H1 (cell line): ENCODE data around the gene FNDC11. TPM values are rescaled to one million over a fixed set of nuclear protein-coding genes. Genes with fewer than 3 reads are reported as not detected.

ENCODE experiments used
- CTCF ChIA-PET: fragments of 300-600 bp; sonication (Branson Sonifier 250); formaldehyde crosslinking; loops from one replicate; lab custom pipeline; 2021; ENCODE audit not compliant: partially characterized antibody; lab: Charles Lee
- POLR2A ChIA-PET: fragments of 300-600 bp; sonication (Branson Sonifier 250); formaldehyde crosslinking; loops from one replicate; lab custom pipeline; 2021; ENCODE audit warnings: inconsistent platforms; ENCODE audit not compliant: partially characterized antibody; lab: Charles Lee
- DNase-seq, 2 experiments: peaks; one replicate each; pipeline versions ENCODE4 v3.0.0 to v3.0.0-alpha.2; 2010 to 2022; ENCODE audit warnings: low spot score in 2 of 2, low read depth in 1 of 2, mixed read lengths in 1 of 2
- FAIRE-seq: peaks from 2 replicates; lab custom pipeline; 2011; peaks lifted over from hg19 to GRCh38; lab: Jason Lieb, UNC
- H2AFZ ChIP-seq: 2 replicates; pipeline ENCODE4 v1.8.1; 2012; ENCODE audit warnings: low read length, inconsistent platforms
- H2AK5ac ChIP-seq: 2 replicates; pipeline ENCODE4 v1.6.1; 2013; ENCODE audit warnings: low read depth, low read length
- H2BK120ac ChIP-seq: replicated peaks from 2 replicates; pipeline ENCODE3; 2013; ENCODE audit warnings: low read depth, low read length, inconsistent platforms
- H2BK12ac ChIP-seq: 2 replicates; pipeline ENCODE4 v1.6.1; 2013; ENCODE audit warnings: low read depth, low read length
- H2BK15ac ChIP-seq: 2 replicates; pipeline ENCODE4 v1.6.1; 2013; ENCODE audit warnings: low read length
- H2BK20ac ChIP-seq: 2 replicates; pipeline ENCODE4 v1.6.1; 2013; ENCODE audit warnings: low read length
- H2BK5ac ChIP-seq: 2 replicates; pipeline ENCODE4 v1.6.1; 2013; ENCODE audit warnings: low read depth, low read length
- H3K14ac ChIP-seq: 2 replicates; pipeline ENCODE4 v1.6.1; 2013; ENCODE audit warnings: inconsistent platforms; ENCODE audit not compliant: insufficient read length
- H3K18ac ChIP-seq: 2 replicates; pipeline ENCODE4 v1.6.1; 2013; ENCODE audit warnings: low read length; ENCODE audit errors: extremely low read depth
- H3K23ac ChIP-seq: 2 replicates; pipeline ENCODE4 v1.6.1; 2013; ENCODE audit warnings: inconsistent platforms; ENCODE audit not compliant: insufficient read length
- H3K23me2 ChIP-seq: 2 replicates; pipeline ENCODE4 v1.6.1; 2013; ENCODE audit warnings: low read depth, low read length
- H3K27ac ChIP-seq: 2 replicates; pipeline ENCODE4 v1.6.1; 2011; ENCODE audit warnings: low read depth, low read length, inconsistent platforms
- H3K27me3 ChIP-seq, 4 experiments: replicated peaks in 1 of 4; 1 replicate in 1 of 4; 2 replicates in 3 of 4; pipeline versions ENCODE4 v1.6.1 to v1.8.1; 2011 to 2013; ENCODE audit warnings: low read length in 3 of 4, mild to moderate bottlenecking in 3 of 4, inconsistent platforms in 2 of 4, mixed read lengths in 2 of 4, moderate library complexity in 1 of 4; ENCODE audit not compliant: control insufficient read depth in 3 of 4, insufficient read depth in 3 of 4; ENCODE audit errors: extremely low read depth in 1 of 4
- H3K36me3 ChIP-seq, 4 experiments: 2 replicates each; pipeline versions ENCODE4 v1.6.1 to v1.8.1; 2011 to 2013; ENCODE audit warnings: mild to moderate bottlenecking in 4 of 4, low read length in 3 of 4, moderate library complexity in 2 of 4, control low read depth in 1 of 4, inconsistent platforms in 1 of 4; ENCODE audit not compliant: insufficient read depth in 4 of 4, control insufficient read depth in 2 of 4
- H3K4ac ChIP-seq: replicated peaks from 2 replicates; pipeline ENCODE3; 2013; ENCODE audit warnings: low read length, low read depth, mixed read lengths, inconsistent platforms; ENCODE audit not compliant: insufficient read length
- H3K4me1 ChIP-seq, 4 experiments: replicated peaks in 1 of 4; 1 replicate in 1 of 4; 2 replicates in 3 of 4; pipeline versions ENCODE4 v1.6.1 to v1.8.1; 2011 to 2013; ENCODE audit warnings: low read length in 3 of 4, inconsistent platforms in 2 of 4, mixed read lengths in 1 of 4; ENCODE audit not compliant: insufficient read depth in 4 of 4, control insufficient read depth in 3 of 4
- H3K4me2 ChIP-seq, 2 experiments: 2 replicates each; pipeline versions ENCODE4 v1.6.1 to v1.8.1; 2011 to 2013; ENCODE audit warnings: low read depth in 2 of 2, low read length in 2 of 2, control low read depth in 1 of 2, inconsistent platforms in 1 of 2, mild to moderate bottlenecking in 1 of 2; ENCODE audit not compliant: insufficient read depth in 1 of 2
- H3K4me3 ChIP-seq, 4 experiments: fragments of 200-600, 300-600 bp in 1 of 4; sonication (generic), shearing (Covaris generic), sonication (Bioruptor Twin) in 1 of 4; 2 replicates each; pipeline versions ENCODE4 v1.5.1 to v1.8.1; 2011 to 2016; ENCODE audit warnings: low read length in 4 of 4, low read depth in 3 of 4, control low read depth in 2 of 4, inconsistent platforms in 2 of 4, mild to moderate bottlenecking in 2 of 4, mixed read lengths in 1 of 4, moderate library complexity in 1 of 4; ENCODE audit not compliant: insufficient read depth in 2 of 4; ENCODE audit errors: extremely low read depth in 1 of 4
- H3K56ac ChIP-seq: replicated peaks from 2 replicates; pipeline ENCODE3; 2013; ENCODE audit warnings: low read depth, mild to moderate bottlenecking, mixed read lengths, low read length, inconsistent platforms; ENCODE audit not compliant: insufficient read length
- H3K79me1 ChIP-seq: 2 replicates; pipeline ENCODE4 v1.6.1; 2013; ENCODE audit warnings: low read depth, low read length, control low read depth
- H3K79me2 ChIP-seq, 2 experiments: 2 replicates each; pipeline versions ENCODE4 v1.6.1 to v1.8.1; 2012 to 2013; ENCODE audit warnings: low read length in 2 of 2, mild to moderate bottlenecking in 2 of 2, inconsistent platforms in 1 of 2; ENCODE audit not compliant: insufficient read depth in 2 of 2, control insufficient read depth in 1 of 2
- H3K9ac ChIP-seq, 4 experiments: replicated peaks in 1 of 4; 1 replicate in 1 of 4; 2 replicates in 3 of 4; pipeline versions ENCODE4 v1.6.1 to v1.8.1; 2011 to 2013; ENCODE audit warnings: low read depth in 3 of 4, low read length in 3 of 4, control low read depth in 2 of 4, mild to moderate bottlenecking in 2 of 4, moderate library complexity in 2 of 4, inconsistent platforms in 1 of 4; ENCODE audit errors: extremely low read depth in 1 of 4
- H3K9me3 ChIP-seq, 2 experiments: 2 replicates each; pipeline versions ENCODE4 v1.6.1 to v1.8.1; 2012 to 2013; ENCODE audit warnings: mild to moderate bottlenecking in 2 of 2, moderate library complexity in 2 of 2, control low read depth in 1 of 2, inconsistent platforms in 1 of 2, low read depth in 1 of 2, low read length in 1 of 2, mixed read lengths in 1 of 2; ENCODE audit not compliant: insufficient read depth in 2 of 2
- H4K20me1 ChIP-seq, 2 experiments: replicated peaks in 1 of 2; 2 replicates each; pipeline versions ENCODE3 to v1.8.1; 2011 to 2013; ENCODE audit warnings: inconsistent platforms in 2 of 2, low read length in 2 of 2, mild to moderate bottlenecking in 1 of 2; ENCODE audit not compliant: insufficient read depth in 2 of 2, control insufficient read depth in 1 of 2
- H4K5ac ChIP-seq: 2 replicates; pipeline ENCODE4 v1.6.1; 2013; ENCODE audit warnings: low read length, low read depth, mixed read lengths, inconsistent platforms; ENCODE audit not compliant: insufficient read length
- H4K8ac ChIP-seq: 2 replicates; pipeline ENCODE4 v1.8.0; 2013; ENCODE audit warnings: mild to moderate bottlenecking, moderate library complexity, low read length, inconsistent platforms; ENCODE audit not compliant: insufficient read depth; ENCODE audit errors: extremely low read depth
- H4K91ac ChIP-seq: replicated peaks from 2 replicates; pipeline ENCODE3; 2013; ENCODE audit warnings: low read length, mixed read lengths, inconsistent platforms; ENCODE audit not compliant: insufficient read length
- YY1 ChIP-seq: IDR thresholded peaks from 2 replicates; pipeline ENCODE4 v1.6.1; 2011; ENCODE audit warnings: low read depth, mild to moderate bottlenecking, low read length
- WGBS, 2 experiments: shearing (Covaris generic) in 1 of 2; methylation state at CpG; one replicate each; pipeline versions ENCODE4 v1.1.6 to v1.1.7; 2013 to 2015; ENCODE audit warnings: low lambda C conversion rate in 2 of 2, mixed read lengths in 2 of 2, inconsistent platforms in 1 of 2, low coverage in 1 of 2, missing lambda C conversion rate in 1 of 2; ENCODE audit not compliant: insufficient replicate concordance in 2 of 2, insufficient coverage in 1 of 2, insufficient read length in 1 of 2; ENCODE audit errors: extremely low coverage in 1 of 2, missing lambda C conversion rate in 1 of 2; 5-methylcytosine and 5-hydroxymethylcytosine counted together
- polyA plus RNA-seq, 7 experiments: library from polyadenylated mRNA; depleted of rRNA in 3 of 7; stranded (reverse) in 5 of 7; unstranded in 2 of 7; fragments of >200 nt in 5 of 7; fragments of 200-250 nt in 2 of 7; gene quantifications; 1 replicate in 5 of 7; 2 replicates in 1 of 7; 4 replicates in 1 of 7; pipeline versions ENCODE4 v1.2.1 to v1.2.3, GENCODE V29; 2011 to 2013; ENCODE audit warnings: missing spikeins in 2 of 7, mixed read lengths in 2 of 7
- total RNA-seq: library from RNA; stranded (reverse); fragmentation: NEBNext Ultra II Directional; extraction: Animal tissue kit (Norgen Biotek cat#: 25700); gene quantifications from 2 replicates; pipeline ENCODE4 v1.2.1, GENCODE V29; 2021

Gene FNDC11
- total and polyA plus RNA-seq, 2 of the 8 experiments (the other 6 are each of a cell fraction or from before 2014, with no cell fraction given) = 2.6 to 8.8 TPM

DNA sequence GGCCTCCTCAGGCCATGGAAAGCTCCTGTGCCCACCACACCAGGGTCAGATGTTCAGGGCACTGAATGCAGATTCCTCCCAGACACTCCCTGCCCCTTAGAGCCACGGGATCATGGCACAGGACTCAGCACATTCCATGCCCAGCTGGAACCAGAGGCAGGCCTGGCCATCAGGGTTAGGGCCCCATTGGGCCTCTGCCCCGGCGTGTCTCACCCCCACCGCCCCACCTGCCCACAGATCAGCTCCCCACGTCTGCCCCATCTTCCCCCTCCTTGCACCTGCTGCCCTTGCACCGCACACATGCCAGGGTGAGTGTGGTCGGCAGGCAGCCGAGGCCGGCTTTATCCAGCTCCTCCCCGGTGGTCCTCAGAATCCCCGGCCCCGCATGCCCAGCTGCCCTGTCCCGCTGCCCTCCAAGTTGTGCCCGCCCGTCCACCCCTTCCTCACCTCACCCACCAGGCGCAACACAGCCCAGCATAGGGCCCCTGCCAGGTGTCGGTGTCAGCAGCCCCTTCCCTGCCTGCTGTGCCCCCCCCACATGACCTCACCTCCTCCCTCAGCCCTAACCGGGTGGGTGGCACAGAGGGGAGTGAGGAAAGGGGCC, 4.2 kb upstream of the FNDC11 start:
- H3K18ac ChIP-seq = no peak overlapping the region; the same call in 1 of the 2 replicates
- no peak for TF ChIP-seq YY1

More for the DNA sequence above, 4.2 kb upstream of the FNDC11 start:
- Histone ChIP-seq H3K36me3 (no peaks in the 10 kb centered on the region), H2BK5ac (no peak overlapping the region; the same call in 1 of the 2 replicates), H3K4me2 (no peak overlapping the region), H2BK20ac (peak overlapping the region; percentile 80; the same call in 1 of the 2 replicates), H3K4me1 (peaks cover 0 to 36% (median 18%) of the 10 kb centered on the region in 4 experiments; a peak in 6 of 7 replicates), H4K8ac (no peak overlapping the region; the same call in 1 of the 2 replicates), H3K56ac (no peak overlapping the region), H2BK120ac (no peak overlapping the region), H3K79me2 (no peaks in the 10 kb centered on the region), H3K27ac (no peak overlapping the region), H4K91ac (peak overlapping the region; percentile 81), H3K9me3 (no peaks in the 10 kb centered on the region), H4K20me1 (no peaks in the 10 kb centered on the region), H2BK12ac (peak overlapping the region; percentile 87; the same call in 1 of the 2 replicates), H4K5ac (no peak overlapping the region), H2AK5ac (peak overlapping the region; percentile 93; the same call in 1 of the 2 replicates), H3K79me1 (no peaks in the 10 kb centered on the region), H3K27me3 (no peaks in the 10 kb centered on the region), H3K14ac (no peak overlapping the region), H3K4me3 (no peak overlapping the region), H2AFZ (no peak overlapping the region), H3K4ac (no peak overlapping the region), H3K9ac (no peak overlapping the region), H3K23me2 (peaks cover 4% of the 10 kb centered on the region; the same call in 1 of the 2 replicates), H3K23ac (no peak overlapping the region), H2BK15ac (peak overlapping the region; percentile 72)
- ChIA-PET POLR2A (interaction anchor here (1.3 kb wide), 1 partner anchor 11 kb away, joined by 3 read pairs; no protein-coding TSS in a partner anchor), CTCF (interaction anchor here (0.6 to 1.5 kb wide), 5 partner anchors 28 to 188 kb away, joined by 3 to 5 read pairs (median 3); no protein-coding TSS in a partner anchor)
- no peak for FAIRE-seq
- DNase-seq = no peak
- 91% methylated on average over 10 of the region's 18 CpGs; no CpG with 5 or more reads in 1 of the 2 experiments for WGBS, 2 experiments
